Measurements from ENCODE around the gene PMPCA.

- TF ChIP-seq CTCF (IDR thresholded peaks at IDR 0.05 in 4 of 5, conservative IDR thresholded peaks at IDR 0.05 in 1 of 5) (no peak), POLR2A (IDR thresholded peaks at IDR 0.05) (no peak)
Observed at GRCh38 chr9:136368190-136368589, 42.3 kb upstream of the PMPCA start.

Measured in gastrocnemius medialis (tissue), 4 donors.